Measurements from ENCODE around the gene SMARCA2.

Gene SMARCA2

DNA sequence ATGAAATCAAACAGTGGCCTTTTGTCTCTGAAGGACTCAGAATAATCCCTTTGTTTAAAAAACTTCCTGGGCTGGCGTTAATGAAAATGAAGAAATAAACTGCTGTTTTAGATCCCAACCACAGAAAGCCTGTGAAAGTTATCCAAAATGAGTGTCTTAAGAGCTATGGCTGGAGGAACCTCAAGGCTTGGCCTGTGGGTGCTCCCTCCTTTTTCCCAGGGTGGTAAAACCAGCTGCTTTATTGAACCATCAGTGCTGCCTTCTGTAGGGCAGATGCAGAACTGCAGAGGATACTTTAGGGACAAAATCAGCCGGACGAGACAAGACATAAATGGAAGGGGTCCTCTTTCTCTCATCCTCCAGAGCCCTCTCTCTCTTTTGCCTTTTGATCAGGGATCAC is 100.9 kb downstream of the SMARCA2 start:
- Mint-ChIP-seq H3K4me1 (ENCODE audit: low read depth) (no peaks in the 10 kb centered on the region), H3K4me3 (no peak overlapping the region), H3K27ac (no peak overlapping the region), H3K27me3 (no peaks in the 10 kb centered on the region), H3K36me3 (ENCODE audit: low read depth) (peaks cover 88% of the 10 kb centered on the region), H3K9me3 (no peaks in the 10 kb centered on the region)
- intact Hi-C loops (cut with micrococcal nuclease), result no loop called here

DNA sequence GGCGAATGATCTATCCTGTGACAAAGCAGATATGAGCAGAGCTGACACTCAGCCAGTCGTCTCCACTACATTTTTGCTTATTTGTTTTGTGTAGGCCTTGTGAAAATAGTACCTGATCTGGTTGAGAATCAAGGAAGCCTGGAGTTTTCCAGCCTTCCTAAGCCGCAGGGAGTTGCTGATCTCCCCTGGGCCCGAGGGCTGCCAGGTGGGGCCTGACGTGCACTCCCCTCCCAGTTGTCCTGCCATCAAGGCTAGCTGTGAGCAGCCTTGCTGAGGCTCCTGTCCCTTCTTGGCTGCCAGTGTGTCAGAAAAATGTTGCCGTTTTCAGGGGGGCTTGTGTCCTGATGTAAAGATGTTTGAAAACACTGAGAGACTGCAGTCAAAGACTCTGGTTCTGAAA is 102.4 kb downstream of the SMARCA2 start:
- no peaks in the 10 kb centered on the region for H3K9me3 Mint-ChIP-seq
- no peak overlapping the region for H3K27ac Mint-ChIP-seq
- intact Hi-C loops (cut with micrococcal nuclease), result no loop called here
- H3K4me3 Mint-ChIP-seq, result no peak overlapping the region
- peaks cover 80% of the 10 kb centered on the region for H3K36me3 Mint-ChIP-seq (ENCODE audit: low read depth)
- H3K27me3 Mint-ChIP-seq, result no peaks in the 10 kb centered on the region
- H3K4me1 Mint-ChIP-seq (ENCODE audit: low read depth), result no peaks in the 10 kb centered on the region

DNA sequence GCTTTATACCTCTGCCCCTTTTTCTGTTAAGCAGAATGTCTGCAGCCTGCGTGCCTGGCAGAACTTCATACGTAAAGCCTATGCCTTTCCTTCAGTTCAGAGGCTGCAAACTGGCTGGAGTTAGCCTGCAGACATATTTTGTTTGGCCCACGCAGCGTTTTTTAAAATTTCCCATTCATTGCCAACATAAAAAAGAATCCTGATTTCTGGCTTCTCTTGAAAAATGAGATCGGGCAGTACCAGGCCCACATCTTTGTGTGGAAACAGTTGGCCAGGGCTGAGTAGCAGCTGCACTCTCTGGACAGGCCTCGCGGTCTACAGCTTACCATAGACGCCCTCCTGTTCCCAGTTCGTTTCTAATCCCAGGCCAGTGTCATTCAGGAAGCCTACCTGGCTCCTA is 104.4 kb downstream of the SMARCA2 start:
- Mint-ChIP-seq H3K36me3 (ENCODE audit: low read depth) (peaks cover 87% of the 10 kb centered on the region), H3K27ac (no peak overlapping the region)

DNA sequence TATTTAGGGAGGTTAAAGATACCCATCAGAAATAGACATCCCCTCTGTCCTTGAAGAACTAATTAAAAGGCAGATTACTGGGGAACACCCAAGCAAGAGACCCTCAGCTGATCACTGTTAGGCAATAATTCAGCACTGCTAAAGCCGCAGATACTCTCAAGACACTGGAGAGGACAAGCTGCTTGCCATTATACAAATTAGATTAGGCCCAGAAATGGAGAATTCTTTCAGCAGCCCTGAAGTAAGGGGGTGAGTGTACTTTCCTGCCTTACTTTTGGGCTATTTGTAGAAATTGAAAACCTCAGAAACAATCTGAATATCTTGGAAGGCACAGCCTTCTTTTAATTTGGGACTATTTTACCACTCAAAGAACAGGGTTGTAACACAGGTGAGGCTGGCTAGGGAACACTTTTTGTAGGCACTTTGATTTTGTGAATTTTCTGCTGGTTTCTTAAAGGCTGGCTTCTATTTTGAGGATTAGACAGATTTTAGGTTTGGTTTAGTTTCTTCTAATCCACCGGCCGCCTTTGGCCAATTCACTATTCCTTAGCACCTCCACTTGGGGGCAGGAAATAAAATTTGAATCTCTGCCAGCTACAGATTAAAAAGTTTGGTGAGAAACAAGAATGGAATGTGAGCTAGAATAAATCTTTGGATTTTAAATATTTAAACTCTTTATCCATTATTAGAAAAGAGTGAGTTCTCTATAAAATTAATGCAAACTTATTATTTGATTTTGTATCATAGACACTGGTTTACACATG is 106.0 kb downstream of the SMARCA2 start:
- peaks cover 15% of the 10 kb centered on the region for H3K4me1 Mint-ChIP-seq (ENCODE audit: low read depth)
- no peaks in the 10 kb centered on the region for H3K9me3 Mint-ChIP-seq
- H3K27ac Mint-ChIP-seq, result no peak overlapping the region
- intact Hi-C loops (cut with micrococcal nuclease), result no loop called here
- H3K36me3 Mint-ChIP-seq (ENCODE audit: low read depth), result peaks cover 82% of the 10 kb centered on the region
- H3K27me3 Mint-ChIP-seq, result no peaks in the 10 kb centered on the region
- H3K4me3 Mint-ChIP-seq, result no peak overlapping the region

More for the DNA sequence above, 104.4 kb downstream of the SMARCA2 start:
- intact Hi-C loops (cut with micrococcal nuclease), result no loop called here
- H3K27me3 Mint-ChIP-seq, result no peaks in the 10 kb centered on the region
- H3K4me3 Mint-ChIP-seq, result no peak overlapping the region
- no peaks in the 10 kb centered on the region for H3K9me3 Mint-ChIP-seq
- peaks cover under 1% of the 10 kb centered on the region for H3K4me1 Mint-ChIP-seq (ENCODE audit: low read depth)

DNA sequence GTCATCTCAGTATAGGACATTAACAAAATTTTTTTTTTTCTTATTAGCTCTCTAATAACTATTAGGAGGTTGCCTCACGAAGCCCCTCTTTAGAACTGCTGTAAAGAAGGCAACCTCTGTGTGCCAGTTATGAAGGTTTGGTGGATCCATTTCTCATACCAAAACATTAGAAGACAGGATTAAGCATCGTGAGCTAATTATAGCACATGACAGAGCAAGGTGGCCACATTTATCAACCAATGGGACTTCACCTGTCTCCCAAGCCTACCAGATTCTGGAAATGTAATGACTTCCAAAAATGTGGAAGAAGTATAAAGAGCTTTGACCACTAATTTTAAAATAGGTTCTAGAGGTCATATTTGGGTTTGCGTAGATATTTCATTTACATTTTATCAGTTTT is 107.2 kb downstream of the SMARCA2 start:
- H3K4me1 Mint-ChIP-seq (ENCODE audit: low read depth), result peaks cover 26% of the 10 kb centered on the region
- no peak overlapping the region for H3K27ac Mint-ChIP-seq
- peaks cover 82% of the 10 kb centered on the region for H3K36me3 Mint-ChIP-seq (ENCODE audit: low read depth)
- intact Hi-C loops (cut with micrococcal nuclease), result no loop called here
- H3K27me3 Mint-ChIP-seq, result no peaks in the 10 kb centered on the region
- H3K4me3 Mint-ChIP-seq, result no peak overlapping the region
- no peaks in the 10 kb centered on the region for H3K9me3 Mint-ChIP-seq

DNA sequence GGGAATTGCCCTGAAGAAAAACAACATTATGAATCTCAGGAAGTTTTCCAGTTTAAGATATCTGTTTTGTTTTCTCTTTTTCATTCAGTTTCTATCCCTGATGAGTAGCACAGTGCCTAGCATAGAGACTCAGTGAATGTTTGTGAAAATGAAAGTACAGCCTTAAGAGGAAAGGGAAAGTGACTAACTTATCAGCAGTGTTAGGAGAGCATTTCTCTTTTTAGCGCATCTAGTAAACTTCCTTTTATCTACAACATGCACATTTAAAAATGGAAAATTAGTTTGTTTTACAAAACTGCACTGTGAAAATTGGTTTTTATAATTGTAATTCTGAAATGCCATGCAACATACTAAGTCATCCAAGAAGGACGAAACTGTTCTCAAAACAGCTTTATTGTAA is 110.8 kb downstream of the SMARCA2 start:
- Mint-ChIP-seq H3K36me3 (ENCODE audit: low read depth) (peaks cover 82% of the 10 kb centered on the region), H3K4me3 (no peak overlapping the region), H3K27me3 (no peaks in the 10 kb centered on the region), H3K9me3 (no peaks in the 10 kb centered on the region), H3K27ac (no peak overlapping the region), H3K4me1 (ENCODE audit: low read depth) (peaks cover 36% of the 10 kb centered on the region)
- intact Hi-C loops (cut with micrococcal nuclease), result no loop called here

DNA sequence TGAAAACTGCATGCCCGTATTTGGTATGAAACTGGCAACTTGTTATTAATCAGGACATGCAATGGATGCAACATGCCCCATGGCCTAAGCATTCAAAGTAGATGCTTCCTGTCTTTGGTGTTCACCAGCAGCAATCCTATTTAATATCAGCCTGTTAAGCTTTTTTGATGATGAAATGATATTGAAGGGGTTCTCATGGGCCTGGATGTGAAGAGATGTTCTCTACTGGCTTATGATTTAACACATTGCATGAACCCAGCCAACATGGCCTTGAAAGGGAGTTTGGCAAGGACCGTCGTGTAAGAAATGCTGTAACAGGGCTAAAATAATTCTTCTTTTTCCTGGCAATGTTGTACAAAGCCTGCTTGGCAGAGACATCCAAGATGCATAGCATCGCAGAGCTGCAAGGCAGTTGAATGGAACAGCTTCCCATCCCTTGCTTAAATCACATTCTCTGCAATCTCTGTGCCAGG is 111.2 kb downstream of the SMARCA2 start:
- Mint-ChIP-seq H3K27ac (no peak overlapping the region), H3K27me3 (no peaks in the 10 kb centered on the region), H3K9me3 (no peaks in the 10 kb centered on the region), H3K4me1 (ENCODE audit: low read depth) (peaks cover 36% of the 10 kb centered on the region), H3K36me3 (ENCODE audit: low read depth) (peaks cover 84% of the 10 kb centered on the region), H3K4me3 (no peak overlapping the region)
- intact Hi-C loops (cut with micrococcal nuclease), result no loop called here

DNA sequence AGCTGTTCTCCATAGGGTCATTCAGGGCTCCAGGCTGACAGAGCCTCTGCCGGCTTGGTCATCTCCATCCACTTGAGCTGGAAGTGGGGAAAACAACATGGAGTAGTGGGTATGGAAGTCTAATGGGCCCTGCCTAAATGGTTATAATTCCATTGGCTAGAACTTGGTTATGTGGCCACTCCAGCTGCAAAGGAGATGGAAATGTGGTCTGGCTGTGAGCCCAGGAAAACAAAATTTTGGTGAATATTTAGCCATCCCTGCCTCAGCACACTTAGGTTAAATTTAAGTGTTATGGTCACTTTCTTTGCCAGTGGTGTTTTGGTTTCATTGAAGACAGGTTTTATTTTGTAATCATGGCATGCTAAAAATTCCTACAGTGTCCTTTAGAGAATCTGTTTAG is 112.3 kb downstream of the SMARCA2 start:
- Mint-ChIP-seq H3K27me3 (no peaks in the 10 kb centered on the region), H3K9me3 (no peaks in the 10 kb centered on the region), H3K4me3 (no peak overlapping the region), H3K27ac (no peak overlapping the region), H3K36me3 (ENCODE audit: low read depth) (peaks cover 89% of the 10 kb centered on the region), H3K4me1 (ENCODE audit: low read depth) (peaks cover 36% of the 10 kb centered on the region)
- intact Hi-C loops (cut with micrococcal nuclease), result no loop called here

DNA sequence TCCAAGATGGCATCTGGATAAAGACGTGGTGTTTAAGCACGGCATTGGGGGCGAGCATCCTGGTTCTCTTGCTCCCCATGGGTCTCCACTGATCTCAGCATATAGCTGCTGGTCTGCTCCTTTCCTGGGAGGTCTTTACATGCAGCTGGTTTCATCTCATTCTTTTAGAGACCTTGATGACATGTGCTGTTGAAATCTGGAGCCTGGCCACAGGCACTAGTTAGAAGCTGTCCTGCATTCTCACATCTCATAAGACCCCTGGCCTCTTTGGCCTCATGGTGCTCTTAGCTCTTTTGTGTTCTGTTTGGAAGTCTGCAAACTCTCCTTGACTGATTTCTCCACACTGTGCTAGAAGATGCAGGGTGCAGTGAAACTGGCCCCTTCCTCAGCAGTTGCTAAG is 113.0 kb downstream of the SMARCA2 start:
- no peaks in the 10 kb centered on the region for H3K27me3 Mint-ChIP-seq
- H3K9me3 Mint-ChIP-seq, result no peaks in the 10 kb centered on the region
- no peak overlapping the region for H3K4me3 Mint-ChIP-seq
- intact Hi-C loops (cut with micrococcal nuclease), result no loop called here
- peaks cover 83% of the 10 kb centered on the region for H3K36me3 Mint-ChIP-seq (ENCODE audit: low read depth)
- H3K4me1 Mint-ChIP-seq (ENCODE audit: low read depth), result peaks cover 36% of the 10 kb centered on the region
- no peak overlapping the region for H3K27ac Mint-ChIP-seq

DNA sequence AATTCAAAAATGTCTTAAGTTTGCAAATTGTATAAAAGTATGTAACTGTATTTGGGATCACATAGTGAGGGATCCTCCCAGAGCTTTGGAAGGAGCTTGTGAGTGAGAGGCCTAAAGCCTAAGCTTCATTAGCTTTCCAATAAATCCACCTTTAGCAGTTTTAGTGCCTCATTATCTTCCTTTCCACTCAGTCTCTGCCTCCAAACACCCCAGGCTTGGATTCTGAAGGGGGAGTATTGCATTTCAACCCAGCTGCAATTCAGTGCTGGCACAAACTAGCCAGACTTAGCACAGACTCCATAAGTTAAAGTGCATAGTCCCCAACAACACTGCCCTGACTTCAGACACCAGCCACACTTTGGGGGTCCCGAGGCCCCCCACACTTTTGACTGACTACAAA is 113.5 kb downstream of the SMARCA2 start:
- Mint-ChIP-seq H3K4me3 (no peak overlapping the region), H3K27me3 (no peaks in the 10 kb centered on the region), H3K4me1 (ENCODE audit: low read depth) (peaks cover 36% of the 10 kb centered on the region), H3K36me3 (ENCODE audit: low read depth) (peaks cover 78% of the 10 kb centered on the region), H3K27ac (no peak overlapping the region), H3K9me3 (no peaks in the 10 kb centered on the region)
- intact Hi-C loops (cut with micrococcal nuclease), result no loop called here

DNA sequence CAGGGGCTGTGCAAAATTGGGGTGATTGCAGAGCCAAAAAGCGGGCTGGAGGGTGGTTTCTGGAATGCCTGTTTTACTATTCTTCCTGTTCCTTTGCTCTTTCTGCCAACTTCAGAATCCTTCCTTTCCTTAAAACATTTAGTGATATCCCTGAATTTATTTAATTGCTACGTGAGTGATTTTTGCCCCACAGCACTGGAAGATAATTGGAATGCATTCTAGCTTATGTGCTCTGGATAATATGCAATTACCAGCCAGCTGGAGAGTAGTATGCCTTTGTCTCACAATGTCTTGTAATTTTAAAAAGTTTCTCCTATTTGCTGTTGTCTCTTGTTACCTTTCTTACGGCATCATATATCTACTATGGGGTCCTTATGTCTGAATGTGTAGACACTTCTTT is 115.8 kb downstream of the SMARCA2 start:
- H3K27ac Mint-ChIP-seq, result no peak overlapping the region
- peaks cover 82% of the 10 kb centered on the region for H3K36me3 Mint-ChIP-seq (ENCODE audit: low read depth)
- H3K4me3 Mint-ChIP-seq, result no peak overlapping the region
- H3K27me3 Mint-ChIP-seq, result no peaks in the 10 kb centered on the region
- H3K4me1 Mint-ChIP-seq (ENCODE audit: low read depth), result peaks cover 22% of the 10 kb centered on the region
- no peaks in the 10 kb centered on the region for H3K9me3 Mint-ChIP-seq
- intact Hi-C loops (cut with micrococcal nuclease), result no loop called here

DNA sequence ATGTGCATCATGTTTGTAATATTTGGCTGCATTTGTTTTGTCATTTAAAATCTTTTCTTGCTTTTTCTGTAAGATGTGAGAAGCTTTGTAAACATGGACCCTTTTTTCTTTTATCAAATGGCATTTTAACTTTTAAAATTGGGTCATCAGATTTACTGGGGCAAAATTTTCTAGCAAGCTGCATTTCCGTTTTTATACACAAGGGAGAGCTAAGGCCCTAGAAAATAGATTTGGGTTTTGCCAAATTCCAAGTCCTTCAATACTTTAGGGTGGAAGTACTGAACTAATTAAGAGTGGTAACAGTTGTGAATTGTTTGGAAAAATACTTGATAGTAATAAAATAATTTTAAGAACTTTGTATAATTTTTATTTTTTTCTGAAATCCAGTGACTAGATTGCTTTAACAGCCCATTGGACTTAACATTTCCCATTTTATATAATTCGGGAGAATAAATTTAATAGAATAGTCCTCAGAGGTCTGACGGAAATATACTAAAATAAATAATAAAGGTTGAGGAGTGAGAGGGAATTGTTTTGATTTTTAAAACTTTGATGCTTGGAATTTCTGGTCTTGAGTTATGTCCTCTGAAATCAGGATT is 117.4 kb downstream of the SMARCA2 start:
- Mint-ChIP-seq H3K4me3 (no peak overlapping the region), H3K4me1 (ENCODE audit: low read depth) (peaks cover 15% of the 10 kb centered on the region), H3K36me3 (ENCODE audit: low read depth) (peaks cover 84% of the 10 kb centered on the region), H3K27me3 (no peaks in the 10 kb centered on the region), H3K27ac (no peak overlapping the region), H3K9me3 (no peaks in the 10 kb centered on the region)
- intact Hi-C loops (cut with micrococcal nuclease), result loop anchor here (1.0 kb wide), 1 partner anchor 50 kb away; no protein-coding TSS in a partner anchor

DNA sequence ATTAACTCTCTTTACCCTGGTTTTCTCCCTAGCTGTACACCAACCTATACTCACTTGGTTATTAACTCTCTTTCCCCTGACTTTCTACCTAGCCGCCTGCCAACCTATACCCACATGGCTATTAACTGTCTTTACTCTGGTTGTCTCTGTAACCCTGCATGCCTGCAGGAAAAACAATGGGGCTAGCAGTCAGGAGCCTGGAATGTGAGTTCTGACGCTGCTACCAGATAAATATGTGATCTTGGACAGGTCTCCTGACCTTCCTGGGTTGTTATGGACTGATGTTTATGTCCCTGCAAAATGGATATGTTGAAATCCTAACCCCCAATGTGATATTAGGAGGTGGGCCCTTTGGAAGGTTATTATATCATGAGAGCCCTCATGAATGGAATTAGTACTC is 119.2 kb downstream of the SMARCA2 start:
- H3K4me3 Mint-ChIP-seq, result no peak overlapping the region
- H3K9me3 Mint-ChIP-seq, result no peaks in the 10 kb centered on the region
- no peak overlapping the region for H3K27ac Mint-ChIP-seq
- no peaks in the 10 kb centered on the region for H3K27me3 Mint-ChIP-seq
- intact Hi-C loops (cut with micrococcal nuclease), result no loop called here
- peaks cover 25% of the 10 kb centered on the region for H3K4me1 Mint-ChIP-seq (ENCODE audit: low read depth)
- H3K36me3 Mint-ChIP-seq (ENCODE audit: low read depth), result peaks cover 74% of the 10 kb centered on the region

DNA sequence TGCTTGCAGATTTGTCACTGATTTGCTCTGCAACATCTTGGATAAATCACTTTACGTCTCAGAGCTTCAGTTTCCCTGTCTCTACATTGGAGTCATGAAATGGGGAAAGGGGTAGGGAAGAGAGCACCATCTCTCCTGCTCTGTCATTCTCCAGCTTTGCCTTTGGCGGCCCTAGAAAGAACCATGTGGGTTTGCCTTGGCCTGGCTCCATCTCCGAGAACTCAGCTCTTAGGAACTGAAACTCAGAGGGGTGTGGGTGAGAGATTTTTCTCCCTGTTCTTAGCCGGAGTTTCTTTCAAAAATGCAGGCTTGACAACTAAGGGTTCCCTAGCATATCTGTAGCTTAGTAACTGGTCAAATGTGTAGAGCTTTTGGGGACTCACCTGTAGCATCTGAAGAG is 123.5 kb downstream of the SMARCA2 start:
- peaks cover 73% of the 10 kb centered on the region for H3K36me3 Mint-ChIP-seq (ENCODE audit: low read depth)
- intact Hi-C loops (cut with micrococcal nuclease), result no loop called here
- H3K27ac Mint-ChIP-seq, result peak overlapping the region; percentile 55
- no peak overlapping the region for H3K4me3 Mint-ChIP-seq
- peaks cover 36% of the 10 kb centered on the region for H3K4me1 Mint-ChIP-seq (ENCODE audit: low read depth)
- H3K27me3 Mint-ChIP-seq, result no peaks in the 10 kb centered on the region
- H3K9me3 Mint-ChIP-seq, result no peaks in the 10 kb centered on the region
